HG02763 (cell line): ENCODE data around the gene MAP6.

Source experiments
- ATAC-seq: cut with Tn5 transposase; IDR thresholded peaks from one replicate; pipeline ENCODE4 v1.9.1; 2021; ENCODE audit warnings: mild to moderate bottlenecking, moderate library complexity; ENCODE audit not compliant: unreplicated experiment

Gene MAP6

GRCh38 chr11:75571625-75572024 lies 97.2 kb downstream of the MAP6 start:
- ATAC-seq, result no peak

- ATAC-seq, result no peak
Measured at GRCh38 chr11:75570559-75571139, 98.2 kb downstream of the MAP6 start.

- ATAC-seq, result no peak
Measured at GRCh38 chr11:75568616-75569219, 100.1 kb downstream of the MAP6 start.

DNA sequence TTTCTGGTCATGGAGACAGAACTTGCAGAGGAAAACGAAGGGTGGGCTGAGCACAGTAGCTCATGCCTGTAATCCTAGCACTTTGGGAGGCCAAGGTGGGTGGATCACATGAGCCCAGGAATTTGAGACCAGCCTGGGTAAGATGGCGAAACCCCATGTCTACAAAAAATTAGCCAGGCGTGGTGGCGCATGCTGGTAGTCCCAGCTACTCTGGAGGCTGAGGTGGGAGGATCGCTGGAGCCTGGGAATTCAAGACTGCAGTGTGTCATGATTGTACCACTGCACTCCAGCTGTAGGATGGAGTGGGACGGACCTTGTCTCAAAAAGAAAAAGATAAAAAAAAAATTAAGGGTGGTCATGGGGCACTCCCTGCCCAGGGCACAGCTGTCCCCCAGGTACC lies 100.9 kb downstream of the MAP6 start:
- no peak for ATAC-seq

- ATAC-seq, result no peak
Measured at GRCh38 chr11:75566763-75567279, 102.0 kb downstream of the MAP6 start.

GRCh38 chr11:75565916-75566762 lies 102.7 kb downstream of the MAP6 start:
- no peak for ATAC-seq

GRCh38 chr11:75565221-75565814 lies 103.5 kb downstream of the MAP6 start:
- ATAC-seq, result no peak

DNA sequence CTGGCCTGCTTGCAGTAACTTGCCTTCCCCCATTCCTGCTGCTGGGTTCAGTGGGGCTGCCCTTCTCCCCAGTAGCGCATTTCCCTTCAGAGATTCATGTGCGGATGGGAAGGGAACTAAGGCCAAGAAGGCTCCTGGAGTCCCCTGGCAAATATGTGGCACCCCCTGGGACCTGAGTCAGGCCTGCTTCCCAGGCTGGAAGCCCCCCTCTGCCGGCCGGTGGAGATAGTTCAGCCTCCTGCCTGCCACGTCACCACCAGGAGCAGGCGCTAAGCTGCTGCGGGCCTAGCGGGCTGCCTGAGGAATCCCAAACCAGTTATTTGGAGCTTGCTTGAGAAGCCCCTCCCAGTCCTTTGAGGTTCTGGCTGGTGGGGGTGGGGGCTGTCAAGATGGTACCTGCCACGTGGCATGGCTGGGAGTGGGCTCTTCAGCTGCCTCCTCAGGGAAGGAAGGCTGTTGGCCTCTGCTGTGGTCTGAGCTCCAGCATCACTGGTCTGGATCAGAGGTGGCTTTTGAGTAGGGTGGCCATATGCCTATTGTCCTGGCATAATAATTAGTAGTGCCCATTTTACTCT lies 104.8 kb downstream of the MAP6 start:
- no peak for ATAC-seq

DNA sequence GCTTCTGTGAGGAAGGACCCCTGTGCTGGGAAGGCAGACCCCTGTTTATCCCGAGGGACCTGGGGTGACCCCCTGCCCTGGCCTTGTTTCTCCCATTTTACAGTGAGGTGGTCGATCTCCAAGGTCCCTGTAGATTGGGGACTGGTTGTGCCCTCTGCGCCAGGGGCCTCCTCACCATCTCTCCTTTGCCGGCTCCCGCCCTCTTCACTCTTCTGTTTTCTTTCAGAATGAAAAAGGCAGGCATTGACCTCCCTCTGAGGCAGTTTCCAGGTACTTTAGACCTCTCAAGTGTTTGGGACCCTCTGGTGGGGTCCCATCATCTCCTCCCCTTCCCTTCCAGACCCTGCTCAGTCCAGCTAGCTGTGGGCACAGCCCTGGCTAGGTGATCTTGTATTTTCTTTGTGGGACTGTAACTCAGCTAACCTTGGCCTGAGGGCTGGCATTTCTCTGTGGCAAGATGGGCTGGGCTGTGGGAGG lies 105.3 kb downstream of the MAP6 start:
- ATAC-seq, result no peak

DNA sequence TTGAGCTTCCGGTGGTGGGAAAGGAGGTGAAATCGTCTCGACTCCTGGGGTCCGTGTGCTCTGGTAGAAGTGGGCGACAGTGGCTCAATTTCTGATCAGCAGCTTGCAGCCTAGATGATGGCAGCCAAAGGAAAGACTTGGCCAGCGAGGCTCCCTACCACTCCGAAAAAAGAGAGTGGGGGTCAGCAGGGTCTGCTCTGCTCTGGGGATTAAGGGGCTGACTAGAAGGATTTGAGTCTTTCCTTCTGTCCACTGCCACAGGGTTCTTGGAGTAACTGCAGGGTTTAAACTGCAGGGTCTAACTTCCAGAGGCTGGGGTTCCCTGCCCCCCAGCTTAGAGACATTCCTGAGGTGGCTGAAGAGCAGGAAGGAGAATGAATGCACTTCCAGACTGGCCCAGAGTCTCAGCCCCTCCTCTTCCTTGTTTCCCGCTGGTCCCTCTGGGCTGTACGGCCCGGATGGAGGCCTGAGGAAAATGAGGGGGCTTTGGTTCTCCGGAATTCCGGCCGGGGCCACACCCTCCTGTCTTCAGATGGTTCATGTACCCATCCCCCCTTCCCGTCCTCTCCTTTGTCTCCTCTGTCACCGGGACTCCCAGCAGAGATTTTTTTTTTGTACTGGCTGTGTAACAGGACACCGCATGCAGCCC lies 105.9 kb downstream of the MAP6 start:
- ATAC-seq, result no peak

DNA sequence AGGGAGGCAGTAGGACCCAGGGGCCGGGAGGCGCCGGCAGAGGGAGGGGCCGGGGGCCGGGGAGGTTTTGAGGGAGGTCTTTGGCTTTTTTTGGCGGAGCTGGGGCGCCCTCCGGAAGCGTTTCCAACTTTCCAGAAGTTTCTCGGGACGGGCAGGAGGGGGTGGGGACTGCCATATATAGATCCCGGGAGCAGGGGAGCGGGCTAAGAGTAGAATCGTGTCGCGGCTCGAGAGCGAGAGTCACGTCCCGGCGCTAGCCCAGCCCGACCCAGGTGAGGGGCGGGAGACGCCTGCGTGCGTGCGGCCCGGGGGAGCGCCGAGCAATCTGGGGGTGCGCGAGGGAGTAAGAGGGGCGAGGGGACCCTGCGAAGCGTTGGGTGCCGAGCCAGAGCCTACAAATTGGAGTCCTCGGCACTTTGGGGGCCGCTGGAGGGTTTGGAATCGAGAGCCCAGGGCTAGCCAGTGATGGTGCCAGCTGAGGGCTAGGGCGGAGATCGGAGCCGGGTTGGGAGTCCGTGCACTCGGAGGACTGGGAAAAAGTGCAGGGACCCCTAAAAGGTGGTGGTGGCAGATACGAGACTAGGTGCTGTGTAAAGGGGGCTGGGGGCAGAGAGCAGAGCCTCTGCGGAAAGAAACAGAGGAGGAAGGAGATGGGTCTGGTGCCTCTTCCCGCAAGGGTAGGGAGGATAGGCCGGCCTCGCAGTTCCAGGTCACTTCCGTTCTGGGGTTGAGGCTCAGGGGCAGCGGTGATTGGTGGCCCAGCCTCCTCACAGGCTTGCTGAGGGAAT lies 106.6 kb downstream of the MAP6 start, which contains the start of gene SERPINH1:
SERPINH1 (plus strand) TSS at position 206 of the 788 bp plus-strand sequence. CDS start 4,097 bp downstream, outside the sequence.
- ATAC-seq, result peak; percentile 61

GRCh38 chr11:75561426-75562047 lies 107.3 kb downstream of the MAP6 start:
- ATAC-seq, result no peak

DNA sequence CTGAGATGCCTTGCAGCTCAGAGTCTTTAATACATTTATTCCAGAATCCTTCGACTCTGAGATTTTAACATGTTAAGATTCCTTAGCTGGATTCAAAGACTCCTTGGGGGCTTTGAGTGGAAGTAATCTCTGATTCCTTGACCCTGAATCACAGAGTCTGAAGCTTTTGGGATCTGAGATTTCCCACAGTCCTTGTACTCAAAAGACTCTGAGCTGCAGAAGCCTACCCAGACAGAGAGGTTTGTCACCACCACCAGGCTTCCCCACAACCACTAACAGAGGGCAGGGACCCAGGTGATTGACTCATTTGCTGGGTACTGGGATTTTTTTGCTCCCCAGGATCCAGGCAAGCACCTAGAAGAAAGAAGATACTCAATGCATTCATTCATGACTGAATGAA lies 108.2 kb downstream of the MAP6 start:
- ATAC-seq, result no peak

DNA sequence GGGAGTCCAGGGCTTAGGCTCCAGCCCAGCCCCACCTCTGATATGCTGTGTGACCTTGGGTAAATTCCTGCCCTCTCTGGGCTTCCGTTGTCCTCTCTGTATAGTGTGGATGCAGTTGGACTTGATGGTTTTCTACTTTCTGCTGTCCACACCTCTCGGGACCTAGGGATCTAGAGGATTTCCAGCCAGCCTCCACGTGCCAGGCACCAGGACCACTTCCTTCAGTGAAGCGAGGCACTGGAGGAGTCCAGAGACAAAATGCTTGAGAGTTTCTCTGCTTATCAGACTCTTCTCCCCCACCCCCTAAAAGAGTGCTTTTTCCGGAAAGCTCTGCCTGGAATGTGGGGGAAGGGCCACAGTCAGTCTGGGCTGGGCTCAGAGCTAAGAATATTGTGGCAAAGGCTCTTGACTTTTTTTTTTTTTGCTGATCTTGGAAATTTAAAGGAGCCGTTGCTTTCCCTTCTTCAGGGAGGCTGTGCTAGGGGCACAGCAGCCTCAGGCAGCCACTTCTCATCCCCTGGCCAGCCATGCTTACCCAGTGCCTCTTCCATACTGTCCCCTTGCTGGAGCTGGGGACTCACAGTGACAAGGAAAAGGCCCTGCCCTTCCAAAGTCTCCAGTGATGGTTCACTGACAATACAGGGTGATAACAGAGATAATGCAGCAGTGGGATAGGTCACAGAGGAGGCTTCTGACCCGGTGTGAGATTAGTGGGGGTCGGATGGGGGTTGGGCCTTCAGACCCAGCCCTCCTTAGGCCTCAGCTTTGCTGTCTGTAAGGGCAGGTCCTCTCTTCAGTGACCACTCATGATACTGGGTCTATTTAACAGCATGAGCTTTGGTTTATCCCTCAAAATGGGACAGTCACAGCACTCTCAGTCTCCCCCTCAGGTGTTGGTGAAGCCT lies 109.6 kb downstream of the MAP6 start:
- ATAC-seq, result no peak

DNA sequence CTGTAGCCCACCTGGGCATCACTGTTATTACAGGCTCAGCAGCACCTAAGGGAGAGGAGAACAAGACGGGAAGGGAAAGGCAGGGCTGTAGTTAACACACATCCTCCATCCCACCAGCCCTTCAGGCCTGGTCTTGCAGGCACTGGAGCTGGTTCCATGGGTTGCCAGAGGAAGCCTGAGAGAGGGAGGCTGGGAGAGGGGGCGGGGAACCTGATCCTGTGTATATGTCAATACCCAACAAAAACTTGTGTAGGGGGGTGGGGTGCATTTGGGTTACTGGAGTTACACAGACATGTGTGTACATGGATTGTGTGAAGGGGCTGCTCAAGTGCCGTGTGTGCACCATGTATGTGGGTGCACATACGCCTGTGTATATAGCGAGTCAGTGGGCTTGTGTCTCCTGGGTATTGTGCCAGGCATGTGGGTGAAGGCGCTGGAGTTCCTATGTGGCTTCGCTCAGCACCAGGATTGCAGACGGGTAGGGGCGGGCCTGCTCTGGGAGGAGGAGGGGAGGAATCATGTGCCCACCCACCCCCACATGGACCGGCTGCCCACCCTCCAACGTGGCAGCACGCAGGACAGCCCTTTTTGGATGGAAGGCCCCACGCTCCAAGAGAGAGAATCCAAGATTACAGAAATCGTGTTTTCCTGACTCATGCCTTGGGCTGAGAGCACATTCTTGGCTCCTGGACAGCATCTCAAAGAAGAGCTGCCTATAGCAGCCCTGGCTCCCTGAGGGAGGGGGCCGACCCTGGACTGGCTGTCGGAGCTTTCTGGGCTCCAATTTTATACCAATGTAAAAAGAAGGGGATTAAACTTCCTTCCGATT lies 111.0 kb downstream of the MAP6 start:
- no peak for ATAC-seq

DNA sequence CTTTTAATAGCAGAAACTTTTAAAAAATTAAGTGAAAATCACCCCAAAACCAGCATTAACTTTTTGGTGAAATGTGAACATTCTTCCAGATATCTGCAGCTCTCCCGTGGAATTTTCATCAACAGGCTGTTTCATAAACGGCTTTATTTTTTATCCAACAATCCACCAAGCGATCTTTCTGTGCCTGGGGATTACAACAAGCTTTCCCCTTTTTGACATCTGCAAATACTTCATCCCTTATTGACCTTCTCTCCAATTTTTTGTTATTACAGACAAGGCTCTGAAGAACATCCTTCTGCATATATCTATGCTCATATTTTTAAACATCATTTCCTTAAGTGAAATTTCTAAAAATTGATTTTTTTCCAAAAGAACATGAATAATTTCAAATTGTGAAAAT lies 112.6 kb downstream of the MAP6 start:
- no peak for ATAC-seq

DNA sequence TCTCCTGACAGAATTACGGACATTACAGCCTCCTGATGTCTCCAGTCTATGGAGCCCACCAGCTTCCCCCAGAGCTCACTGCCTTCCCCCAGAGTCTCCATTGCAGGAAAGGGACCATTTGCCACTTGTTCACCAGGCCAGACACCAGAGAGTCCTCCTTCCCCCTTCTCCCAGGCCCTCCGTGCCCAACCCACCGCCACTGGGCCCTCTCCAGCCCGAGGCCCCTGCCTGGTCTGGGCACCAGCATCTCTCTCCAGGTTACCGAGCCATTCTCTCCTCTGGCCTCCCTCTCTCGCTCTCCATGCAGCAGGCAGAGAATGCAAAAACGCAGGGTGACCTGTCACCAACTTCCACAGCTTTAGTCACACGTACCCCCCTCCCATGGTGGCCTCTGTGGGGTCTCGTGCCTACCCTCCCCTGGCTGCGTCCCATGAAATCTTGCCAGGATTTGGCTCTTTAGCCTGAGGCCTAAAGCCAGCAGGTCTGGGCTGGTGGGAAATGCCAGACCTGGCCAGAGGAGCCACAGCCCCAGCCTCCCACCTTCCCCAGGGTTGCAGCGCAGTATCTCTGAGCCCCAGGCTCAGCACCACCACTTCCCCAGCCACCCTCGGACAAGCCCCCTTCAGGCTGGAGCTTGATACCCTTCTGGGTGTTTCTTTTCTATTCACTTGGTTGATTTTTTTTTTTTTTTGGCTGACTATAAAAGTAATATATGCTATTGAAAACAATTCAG lies 113.6 kb downstream of the MAP6 start:
- ATAC-seq, result no peak
